HepG2 (cell line): ENCODE results near the gene TMEM185B. TPM values are rescaled to one million over a fixed set of nuclear protein-coding genes. Genes with fewer than 3 reads are reported as not detected.

ENCODE experiments used
- ATAC-seq: fragments of 200-7000 bp; cut with Tn5 transposase; 3 replicates; pipeline ENCODE4 v1.9.1; 2020; ENCODE audit warnings: mild to moderate bottlenecking, moderate library complexity
- BruUV-seq: library from RNA; stranded (reverse); fragments of 400-500 nt; replicated peaks from 2 replicates; lab custom pipeline; 2021; lab: Mats Ljungman, UMichigan
- CTCF ChIA-PET: fragments of 300-600 bp; formaldehyde crosslinking; extraction: SDS; loops from one replicate; lab custom pipeline; 2021; ENCODE audit warnings: low total read pairs, inconsistent platforms, low intra/inter-chr PET ratio; lab: Yijun Ruan, JAX
- POLR2A ChIA-PET: fragments of 350-600 bp; sonication (Branson Sonifier 250); formaldehyde crosslinking; loops from one replicate; lab custom pipeline; 2020; ENCODE audit warnings: antibody characterized with exemption, inconsistent platforms; lab: Yijun Ruan, JAX
- DNase-seq: peaks from one replicate; pipeline ENCODE4 v3.0.0-alpha.2; 2015; ENCODE audit warnings: low spot score
- FAIRE-seq: peaks from 3 replicates; lab custom pipeline; 2011; peaks lifted over from hg19 to GRCh38; lab: Jason Lieb, UNC
- H2AFZ ChIP-seq: one replicate; pipeline ENCODE4 v1.6.1; 2011; ENCODE audit warnings: low read length, inconsistent platforms
- H3K27ac ChIP-seq: fragments of 300-600 bp; 3 replicates; pipeline ENCODE4 v1.8.0; 2011; ENCODE audit warnings: mixed run types, mild to moderate bottlenecking, mixed read lengths, low read length, inconsistent platforms; ENCODE audit not compliant: insufficient read depth; ENCODE audit errors: extremely low read length
- H3K27me3 ChIP-seq, 2 experiments: fragments of 200-600 bp in 1 of 2; 2 replicates in 1 of 2; 3 replicates in 1 of 2; pipeline versions ENCODE4 v1.6.0 to v1.8.0; 2011; ENCODE audit warnings: low read length in 2 of 2, mild to moderate bottlenecking in 2 of 2, moderate library complexity in 2 of 2, inconsistent platforms in 1 of 2; ENCODE audit not compliant: insufficient read depth in 2 of 2, control insufficient read depth in 1 of 2
- H3K36me3 ChIP-seq, 2 experiments: fragments of 200-600 bp in 1 of 2; replicated peaks in 1 of 2; 2 replicates in 1 of 2; 3 replicates in 1 of 2; pipeline versions ENCODE4 v1.5.1 to v1.8.0; 2011; ENCODE audit warnings: low read length in 2 of 2, inconsistent platforms in 1 of 2; ENCODE audit not compliant: insufficient read depth in 2 of 2, control insufficient read depth in 1 of 2
- H3K4me1 ChIP-seq: 2 replicates; pipeline ENCODE4 v1.5.1; 2012; ENCODE audit warnings: low read length, inconsistent platforms; ENCODE audit not compliant: insufficient read depth
- H3K4me2 ChIP-seq: 2 replicates; pipeline ENCODE4 v1.6.0; 2011; ENCODE audit warnings: low read depth, low read length, inconsistent platforms
- H3K4me3 ChIP-seq, 3 experiments: fragments of 200-600 bp in 1 of 3; sonication (generic), shearing (Covaris generic) in 1 of 3; replicated peaks in 1 of 3; 2 replicates each; pipeline ENCODE4 v1.5.1; 2011 to 2016; ENCODE audit warnings: low read length in 3 of 3, inconsistent platforms in 2 of 3, low read depth in 2 of 3, mild to moderate bottlenecking in 2 of 3, control low read depth in 1 of 3, mixed read lengths in 1 of 3; ENCODE audit not compliant: insufficient read depth in 1 of 3
- H3K79me2 ChIP-seq: one replicate; pipeline ENCODE4 v1.6.1; 2011; ENCODE audit warnings: low read length, inconsistent platforms; ENCODE audit not compliant: insufficient read depth
- H3K9ac ChIP-seq: 2 replicates; pipeline ENCODE4 v1.6.0; 2011; ENCODE audit warnings: mild to moderate bottlenecking, low read depth, low read length, inconsistent platforms; ENCODE audit not compliant: insufficient read depth
- H3K9me3 ChIP-seq: 2 replicates; pipeline ENCODE4 v1.5.1; 2012; ENCODE audit warnings: mild to moderate bottlenecking, low read length
- H4K20me1 ChIP-seq: 2 replicates; pipeline ENCODE4 v1.6.0; 2011; ENCODE audit warnings: inconsistent platforms, mild to moderate bottlenecking, low read length, moderate library complexity; ENCODE audit not compliant: insufficient read depth
- BORCS8-MEF2B ChIP-seq: sonication (generic); formaldehyde crosslinking; IDR thresholded peaks from 2 replicates; pipeline ENCODE4 v1.8.0; 2022; ENCODE audit warnings: mild to moderate bottlenecking, missing genetic modification reagents
- DNMT1 ChIP-seq: sonication (generic); formaldehyde crosslinking; IDR thresholded peaks from 2 replicates; pipeline ENCODE4 v1.5.1; 2020; ENCODE audit warnings: mild to moderate bottlenecking, missing genetic modification reagents
- NFKB2 ChIP-seq: sonication (generic); formaldehyde crosslinking; IDR thresholded peaks from 2 replicates; pipeline ENCODE4 v1.4.0; 2020; ENCODE audit warnings: missing genetic modification reagents, borderline replicate concordance
- NRL ChIP-seq: sonication (generic); formaldehyde crosslinking; IDR thresholded peaks from 2 replicates; pipeline ENCODE4 v1.5.0; 2020; ENCODE audit warnings: missing genetic modification reagents, mild to moderate bottlenecking, moderate library complexity, borderline replicate concordance
- SUZ12 ChIP-seq: fragments of 150-350 bp; IDR thresholded peaks from 2 replicates; pipeline ENCODE4 v1.6.1; 2014; ENCODE audit warnings: low read depth, low read length
- ZBTB49 ChIP-seq: sonication (generic); formaldehyde crosslinking; IDR thresholded peaks from 2 replicates; pipeline ENCODE4 v1.4.0; 2020; ENCODE audit warnings: missing genetic modification reagents, borderline replicate concordance
- ZFP82 ChIP-seq: sonication (generic); formaldehyde crosslinking; IDR thresholded peaks from 2 replicates; pipeline ENCODE4 v1.5.1; 2020; ENCODE audit warnings: mild to moderate bottlenecking, missing genetic modification reagents, borderline replicate concordance
- ZSCAN9 ChIP-seq: IDR thresholded peaks from 2 replicates; pipeline ENCODE4 v1.6.1; 2016; ENCODE audit warnings: borderline replicate concordance
- WGBS: methylation state at CpG from one replicate; pipeline ENCODE4 v1.1.6; 2017; ENCODE audit warnings: low lambda C conversion rate; 5-methylcytosine and 5-hydroxymethylcytosine counted together
- in situ Hi-C: cut with HindIII; loops from 2 replicates; pipeline ENCODE4 v1.10.0; 2017; ENCODE audit warnings: low pct_unique_long_range_greater_than_20kb; ENCODE audit not compliant: extremely low pct_ligation_motif_present
- intact Hi-C: fragments of 100-400 bp; cut with micrococcal nuclease; formaldehyde crosslinking; loops from one replicate; pipeline ENCODE4 v1.10.0; 2022; ENCODE audit not compliant: unreplicated experiment
- polyA plus RNA-seq, 8 experiments: library from polyadenylated mRNA; depleted of rRNA in 3 of 8; stranded (reverse) in 7 of 8; unstranded in 1 of 8; fragments of >200 nt; fragmentation: Illumina TruSeq in 4 of 8; extraction: Trizol in 4 of 8; gene quantifications; 2 replicates each; pipeline versions ENCODE4 v1.2.1 to v1.2.3, GENCODE V29; 2011 to 2016; ENCODE audit warnings: low read depth in 4 of 8, missing spikeins in 1 of 8, mixed read lengths in 1 of 8; ENCODE audit not compliant: insufficient read depth in 1 of 8
- total RNA-seq, 5 experiments: library from RNA; depleted of rRNA; stranded (reverse); fragments of >200 nt; fragmentation: Illumina TruSeq; extraction: Trizol; gene quantifications; 2 replicates each; pipeline ENCODE4 v1.2.3, GENCODE V29; 2016; ENCODE audit warnings: low read depth in 1 of 5

Gene TMEM185B
- total and polyA plus RNA-seq, 2 of the 13 experiments (the other 11 are each of a cell fraction or from before 2014, with no cell fraction given), result 5.6 to 7.0 TPM

GRCh38 chr2:120250640-120251039, 27.4 kb upstream of the TMEM185B start:
- peaks cover 8 to 47% of the 10 kb centered on the region in 2 experiments; a peak in 3 of 5 replicates for H3K27me3 ChIP-seq
- peaks cover 19% of the 10 kb centered on the region for H3K79me2 ChIP-seq
- no peak overlapping the region for H3K4me2 ChIP-seq
- no peaks in the 10 kb centered on the region for H3K36me3 ChIP-seq
- intact Hi-C loops, result loop anchor here (5.0 to 10.0 kb wide), 2 partner anchors 207 to 314 kb away; no protein-coding TSS in a partner anchor
- no peak for TF ChIP-seq DNMT1
- no peak for TF ChIP-seq SUZ12
- TF ChIP-seq NFKB2 (CRISPR knock-in tag), result no peak
- TF ChIP-seq ZBTB49 (CRISPR knock-in tag), result no peak
- no peak for TF ChIP-seq ZFP82
- no peak for TF ChIP-seq BORCS8-MEF2B (CRISPR knock-in tag)
- no peak for TF ChIP-seq ZSCAN9 (CRISPR knock-in tag)
- no peak for TF ChIP-seq NRL (CRISPR knock-in tag)
- TF ChIP-seq, all 625 proteins: peak for 0
- Histone ChIP-seq H3K4me3 (no peak overlapping the region), H4K20me1 (no peaks in the 10 kb centered on the region), H3K4me1 (peaks cover 41% of the 10 kb centered on the region), H3K9ac (no peak overlapping the region), H3K27ac (no peak overlapping the region), H2AFZ (no peak overlapping the region), H3K9me3 (no peaks in the 10 kb centered on the region)
- POLR2A ChIA-PET, result no interaction called here
- FAIRE-seq (no peak), DNase-seq (no peak), ATAC-seq (no peak)
- in situ Hi-C loops, result no loop called here
- CTCF ChIA-PET, result no interaction called here
- no TSS peak for BruUV-seq
- 19% methylated on average over 3 of the region's 4 CpGs for WGBS
